Measurements from ENCODE around the gene SLC25A46. TPM values are rescaled to one million over a fixed set of nuclear protein-coding genes. Genes with fewer than 3 reads are reported as not detected.
"Not testable (repeated sequence)": the region's sequence is repeated elsewhere in the genome, so short reads cannot be mapped to it uniquely, and the experiment has no call there.

Gene SLC25A46
- total and polyA plus RNA-seq, 9 of the 15 experiments (the other 6 are each of a cell fraction or from before 2014, with no cell fraction given), result 7.8 to 47.3 (median 31.8) TPM

DNA sequence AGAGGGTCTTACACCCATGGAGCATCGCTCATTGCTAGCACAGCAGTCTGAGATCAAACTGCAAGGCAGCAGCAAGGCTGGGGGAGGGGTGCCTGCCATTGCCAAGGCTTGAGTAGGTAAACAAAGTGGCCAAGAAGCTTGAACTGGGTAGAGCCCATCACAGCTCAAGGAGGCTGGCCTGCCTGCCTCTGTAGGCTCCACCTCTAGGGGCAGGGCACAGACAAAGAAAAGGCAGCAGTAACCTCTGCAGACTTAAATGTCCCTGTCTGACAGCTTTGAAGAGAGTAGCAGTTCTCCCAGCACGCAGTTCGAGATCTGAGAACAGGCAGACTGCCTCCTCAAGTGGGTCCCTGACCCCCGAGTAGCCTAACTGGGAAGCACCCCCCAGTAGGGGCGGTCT, 46.1 kb upstream of the SLC25A46 start:
- CTCF ChIA-PET (ENCODE audit: low intra/inter-chr PET ratio); H3K9ac ChIP-seq (ENCODE audit: insufficient read depth in 1 of 2, low read depth in 2 of 2, low read length in 2 of 2); H3K9me1 ChIP-seq (ENCODE audit: control insufficient read depth, insufficient read depth, low read length); FAIRE-seq; H3K4me3 ChIP-seq; DNase-seq (ENCODE audit: extremely low read depth in 1 of 4, low spot score in 3 of 4); ATAC-seq; H3K27me3 ChIP-seq (ENCODE audit: control insufficient read depth in 2 of 2, insufficient read depth in 2 of 2, low read length in 2 of 2); intact Hi-C loops (cut with micrococcal nuclease); BruUV-seq (replicated peaks); in situ Hi-C loops (cut with MboI); H3K27ac ChIP-seq (ENCODE audit: extremely low read depth, low read depth, low read length); H3K79me2 ChIP-seq (ENCODE audit: control insufficient read depth, insufficient read depth, low read length); H4K20me1 ChIP-seq (replicated peaks; ENCODE audit: control insufficient read depth, insufficient read depth, low read length); H3K4me2 ChIP-seq (ENCODE audit: insufficient read depth, low read length); POLR2A ChIA-PET; H2AFZ ChIP-seq (ENCODE audit: low read depth, low read length); H3K36me3 ChIP-seq (ENCODE audit: control insufficient read depth, insufficient read depth, low read length); H3K9me3 ChIP-seq (replicated peaks; ENCODE audit: control insufficient read depth, insufficient read depth, low read depth, low read length); H3K4me1 ChIP-seq (replicated peaks in 1 of 2; ENCODE audit: control insufficient read depth in 2 of 2, insufficient read depth in 2 of 2, low read length in 2 of 2): not testable (repeated sequence)
- WGBS (ENCODE audit: insufficient coverage, low coverage, missing lambda C conversion rate), result 0% methylated on average over 4 of the region's 5 CpGs

DNA sequence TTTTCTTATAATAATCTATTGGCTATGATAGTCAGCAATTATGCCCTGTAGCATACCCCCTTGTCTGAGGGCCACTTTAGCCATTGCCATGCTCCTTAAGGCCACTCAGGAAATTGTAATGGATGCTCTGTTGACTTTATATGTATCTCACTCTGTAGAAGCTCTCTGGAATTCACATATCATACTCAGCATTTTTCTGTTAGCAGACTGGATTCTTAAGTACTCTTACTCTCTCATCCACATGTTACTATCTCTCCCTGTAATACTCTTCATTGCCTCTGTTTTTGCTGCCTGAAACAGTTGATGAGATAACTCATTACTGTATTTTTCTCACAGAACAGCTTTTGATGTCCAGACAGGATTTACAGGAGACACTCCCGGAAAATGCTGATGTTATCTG, 36.5 kb upstream of the SLC25A46 start:
- Histone ChIP-seq H3K27ac (ENCODE audit: extremely low read depth, low read depth, low read length) (no peak overlapping the region), H3K9me1 (ENCODE audit: control insufficient read depth, insufficient read depth, low read length) (no peaks in the 10 kb centered on the region), H3K4me3 (no peak overlapping the region), H3K9me3 (replicated peaks; ENCODE audit: control insufficient read depth, insufficient read depth, low read depth, low read length) (no peaks in the 10 kb centered on the region), H4K20me1 (replicated peaks; ENCODE audit: control insufficient read depth, insufficient read depth, low read length) (no peaks in the 10 kb centered on the region), H3K9ac (ENCODE audit: insufficient read depth in 1 of 2, low read depth in 2 of 2, low read length in 2 of 2) (no peak overlapping the region), H3K4me1 (replicated peaks in 1 of 2; ENCODE audit: control insufficient read depth in 2 of 2, insufficient read depth in 2 of 2, low read length in 2 of 2) (no peaks in the 10 kb centered on the region), H3K36me3 (ENCODE audit: control insufficient read depth, insufficient read depth, low read length) (no peaks in the 10 kb centered on the region), H3K4me2 (ENCODE audit: insufficient read depth, low read length) (no peak overlapping the region), H3K79me2 (ENCODE audit: control insufficient read depth, insufficient read depth, low read length) (no peaks in the 10 kb centered on the region), H3K27me3 (ENCODE audit: control insufficient read depth in 2 of 2, insufficient read depth in 2 of 2, low read length in 2 of 2) (no peaks in the 10 kb centered on the region), H2AFZ (ENCODE audit: low read depth, low read length) (no peak overlapping the region)
- ATAC-seq (no peak), DNase-seq (ENCODE audit: extremely low read depth in 1 of 4, low spot score in 3 of 4) (no peak), FAIRE-seq (no peak)
- intact Hi-C loops (cut with micrococcal nuclease) (no loop called here), in situ Hi-C loops (cut with MboI) (no loop called here)
- POLR2A ChIA-PET, result interaction anchor here (1.0 kb wide), 1 partner anchor 107 kb away, joined by 3 read pairs; no protein-coding TSS in a partner anchor
- CTCF ChIA-PET (ENCODE audit: low intra/inter-chr PET ratio), result no interaction called here
- WGBS (ENCODE audit: insufficient coverage, low coverage, missing lambda C conversion rate), result 0% methylated on average over 1 of the region's 1 CpG
- BruUV-seq (replicated peaks), result no TSS peak
- TF ChIP-seq, protein P1, sequence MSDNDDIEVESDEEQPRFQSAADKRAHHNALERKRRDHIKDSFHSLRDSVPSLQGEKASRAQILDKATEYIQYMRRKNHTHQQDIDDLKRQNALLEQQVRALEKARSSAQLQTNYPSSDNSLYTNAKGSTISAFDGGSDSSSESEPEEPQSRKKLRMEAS (CRISPR knock-in tag; IDR thresholded peaks at IDR 0.05), result no peak
- TF ChIP-seq TSC22D4 (tag; IDR thresholded peaks at IDR 0.05), result no peak
- TF ChIP-seq, protein P2, sequence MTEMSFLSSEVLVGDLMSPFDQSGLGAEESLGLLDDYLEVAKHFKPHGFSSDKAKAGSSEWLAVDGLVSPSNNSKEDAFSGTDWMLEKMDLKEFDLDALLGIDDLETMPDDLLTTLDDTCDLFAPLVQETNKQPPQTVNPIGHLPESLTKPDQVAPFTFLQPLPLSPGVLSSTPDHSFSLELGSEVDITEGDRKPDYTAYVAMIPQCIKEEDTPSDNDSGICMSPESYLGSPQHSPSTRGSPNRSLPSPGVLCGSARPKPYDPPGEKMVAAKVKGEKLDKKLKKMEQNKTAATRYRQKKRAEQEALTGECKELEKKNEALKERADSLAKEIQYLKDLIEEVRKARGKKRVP (CRISPR knock-in tag; IDR thresholded peaks at IDR 0.05), result no peak
- TF ChIP-seq HNRNPK (IDR thresholded peaks at IDR 0.05; ENCODE audit: low read depth, low read length, poor library complexity, severe bottlenecking), result no peak
- TF ChIP-seq CREB1 (IDR thresholded peaks at IDR 0.05), result no peak
- TF ChIP-seq CREB1 (CRISPR knock-in tag; IDR thresholded peaks at IDR 0.05), result no peak

Measured in K562 (cell line).